GM18507 (cell line): ENCODE measurements around the gene DPYD.

ENCODE experiments used
- DNase-seq: peaks from one replicate; pipeline ENCODE4 v3.0.0; 2011; ENCODE audit warnings: low read depth; ENCODE audit not compliant: insufficient read length; ENCODE audit errors: extremely low spot score
- FAIRE-seq: peaks from 2 replicates; lab custom pipeline; 2011; peaks lifted over from hg19 to GRCh38; lab: Jason Lieb, UNC

Gene DPYD

GRCh38 chr1:97649591-97649990, 271.2 kb downstream of the DPYD start:
- DNase-seq (no peak), FAIRE-seq (no peak)

DNA sequence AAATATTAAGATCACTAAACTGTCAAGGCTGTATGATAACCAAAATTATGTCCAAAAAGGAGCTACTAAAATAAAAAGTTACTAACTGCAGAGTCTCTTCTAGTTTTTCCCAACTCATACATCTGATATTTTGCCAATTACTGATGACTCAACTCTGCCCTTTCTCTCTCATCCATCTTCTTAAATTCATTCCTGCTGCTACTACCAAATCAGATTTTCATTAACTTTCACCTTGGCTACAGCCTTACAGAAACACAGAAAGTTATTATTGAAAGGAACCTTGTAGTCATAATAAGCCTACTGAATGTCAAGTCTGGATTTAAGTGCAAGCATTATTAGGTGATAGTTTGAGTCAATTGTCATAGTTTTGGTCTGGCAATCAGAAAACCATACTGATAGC, 273.1 kb downstream of the DPYD start:
- no peak for DNase-seq
- no peak for FAIRE-seq

DNA sequence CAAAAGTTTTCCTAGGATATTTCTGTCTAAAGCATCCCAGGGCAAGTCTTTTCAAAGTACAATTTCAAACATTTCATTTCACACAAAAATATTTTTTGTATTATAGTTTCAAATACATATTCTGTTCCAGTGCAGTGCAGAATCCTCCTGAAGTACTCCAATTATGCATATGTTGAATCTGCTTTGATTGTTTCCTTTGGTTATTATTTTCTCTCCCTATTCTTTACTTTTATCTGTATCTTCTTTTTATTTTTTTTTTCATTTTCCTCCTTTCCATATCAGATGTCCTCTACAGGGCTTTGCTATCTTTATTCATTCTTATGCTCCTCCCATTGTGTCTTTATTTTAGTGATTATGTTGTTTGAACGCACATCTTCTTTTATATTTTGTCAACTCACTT, 274.8 kb downstream of the DPYD start:
- DNase-seq (no peak), FAIRE-seq (no peak)

- no peak for FAIRE-seq
- no peak for DNase-seq
These were observed 280.2 kb downstream of the DPYD start for GRCh38 chr1:97640677-97641076.

DNA sequence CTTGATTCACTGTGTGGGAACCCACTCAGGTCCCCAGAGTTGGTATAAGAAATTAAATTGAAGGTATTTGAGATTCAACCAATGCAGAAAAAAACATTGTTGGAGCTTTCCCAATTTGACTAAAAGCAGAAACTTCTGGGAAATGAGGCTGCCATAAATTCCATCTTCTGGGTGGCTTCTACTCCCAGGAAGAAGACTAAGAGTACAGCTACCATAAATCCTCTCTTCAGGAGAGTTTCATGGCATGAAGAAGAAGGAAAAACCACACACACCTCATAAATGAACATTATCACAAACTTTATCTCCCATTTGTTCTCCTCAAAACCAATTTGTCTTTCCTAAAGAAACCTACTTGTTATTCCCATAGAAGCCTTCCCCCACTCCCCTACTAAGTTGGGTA, 283.9 kb downstream of the DPYD start:
- DNase-seq (no peak), FAIRE-seq (no peak)

DNA sequence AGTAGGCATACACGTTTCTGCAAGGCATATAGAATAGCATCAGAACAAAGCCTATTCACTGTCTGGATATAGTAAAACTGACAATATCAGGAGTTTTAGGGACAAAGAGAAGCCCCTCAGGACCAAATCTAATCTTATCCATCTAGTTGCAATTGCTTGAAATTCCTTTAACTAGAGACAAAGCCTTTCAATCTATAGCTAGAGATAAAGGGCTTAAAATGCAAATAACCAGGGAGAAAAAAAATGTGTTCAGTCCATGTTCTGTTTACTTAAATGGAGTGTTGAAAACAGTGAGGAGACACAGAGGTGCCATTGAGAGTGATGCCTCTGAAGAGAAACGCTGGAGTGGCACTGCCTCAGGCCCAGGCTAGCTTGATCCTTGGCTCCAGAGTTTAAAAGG, 286.1 kb downstream of the DPYD start:
- no peak for FAIRE-seq
- DNase-seq = no peak

DNA sequence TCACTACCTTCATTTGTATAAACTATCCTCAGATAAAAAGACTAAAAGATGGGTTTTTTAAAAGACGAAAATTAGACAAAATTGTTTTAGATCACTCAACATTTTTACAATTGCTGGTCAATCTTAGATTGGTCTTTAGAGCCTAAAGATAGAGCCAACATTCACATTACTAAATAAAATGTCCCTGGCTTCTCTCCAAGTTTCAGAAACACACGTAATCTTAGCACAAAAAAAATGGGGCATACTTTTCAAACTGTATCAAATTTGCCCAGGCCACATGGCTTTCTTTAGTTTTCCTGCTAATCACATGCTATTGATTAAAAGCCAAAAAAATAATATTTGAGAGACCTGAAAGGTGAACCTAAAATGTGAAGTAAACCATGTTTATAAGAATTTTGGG, 288.1 kb downstream of the DPYD start:
- DNase-seq (no peak), FAIRE-seq (no peak)

- DNase-seq (no peak), FAIRE-seq (no peak)
These were observed 288.8 kb downstream of the DPYD start for GRCh38 chr1:97632075-97632474.

DNA sequence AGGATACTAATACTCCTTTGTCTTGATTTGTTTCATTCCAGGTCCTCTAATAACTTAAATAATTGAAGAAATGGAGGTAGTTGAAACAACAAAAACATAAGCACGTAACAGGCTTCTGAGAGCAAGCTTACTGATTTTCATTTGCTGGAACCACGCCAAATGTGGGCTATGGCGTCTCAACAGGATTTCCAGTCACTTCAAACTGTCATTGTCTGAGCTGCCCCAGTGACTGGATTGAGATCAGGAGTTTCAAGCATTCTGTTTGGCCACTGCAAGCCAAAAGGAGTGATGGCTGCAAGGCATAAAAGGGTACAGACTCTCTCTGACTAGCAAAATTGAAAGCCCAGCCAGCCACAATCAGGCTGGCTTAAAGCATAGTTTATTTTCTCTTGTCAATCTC, 289.9 kb downstream of the DPYD start:
- FAIRE-seq (no peak), DNase-seq (no peak)

- DNase-seq (no peak), FAIRE-seq (no peak)
These were observed 290.6 kb downstream of the DPYD start for GRCh38 chr1:97630281-97630680.

- FAIRE-seq = no peak
- DNase-seq = no peak
These were observed 297.6 kb downstream of the DPYD start for GRCh38 chr1:97623220-97623619.

DNA sequence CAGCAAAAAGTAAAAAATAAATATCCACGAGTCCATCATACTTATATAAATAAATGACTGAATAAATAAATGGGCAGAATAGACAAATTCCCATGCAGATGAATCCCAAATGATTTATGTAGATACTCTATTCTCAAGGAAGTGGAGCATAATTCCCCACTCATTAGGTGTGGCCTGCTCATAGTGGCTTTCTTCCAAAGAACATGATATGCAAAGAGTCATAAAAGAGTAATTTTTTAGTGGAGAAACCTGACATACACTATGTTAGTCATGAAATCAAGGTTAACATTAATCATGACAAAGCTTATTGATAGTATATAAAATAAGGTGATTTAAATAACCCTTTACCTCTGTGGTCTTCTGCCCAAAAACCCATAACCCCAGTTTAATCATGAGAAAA, 298.9 kb downstream of the DPYD start:
- DNase-seq (no peak), FAIRE-seq (no peak)

DNA sequence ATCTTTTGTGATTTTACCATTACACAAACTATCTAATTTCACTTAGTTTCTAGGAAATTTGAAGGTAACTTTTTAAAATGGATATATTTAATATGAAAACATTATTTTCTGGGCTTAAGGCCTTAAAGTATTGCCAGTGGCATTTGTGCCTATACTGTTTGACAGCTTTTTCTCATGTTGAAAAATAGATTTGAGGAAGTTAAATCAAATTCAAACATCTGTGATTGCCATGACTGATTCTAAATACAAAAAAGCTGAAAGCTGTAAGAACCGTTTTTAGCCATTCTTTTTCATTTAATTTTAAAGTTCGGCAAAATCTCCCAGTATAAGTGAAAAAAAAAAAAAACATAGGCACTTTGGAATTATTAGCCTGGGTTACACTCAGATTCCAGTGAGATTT, 301.1 kb downstream of the DPYD start:
- DNase-seq = no peak
- FAIRE-seq = no peak

GRCh38 chr1:97610748-97611147, 310.1 kb downstream of the DPYD start:
- peak; percentile 5 for FAIRE-seq
- no peak for DNase-seq

DNA sequence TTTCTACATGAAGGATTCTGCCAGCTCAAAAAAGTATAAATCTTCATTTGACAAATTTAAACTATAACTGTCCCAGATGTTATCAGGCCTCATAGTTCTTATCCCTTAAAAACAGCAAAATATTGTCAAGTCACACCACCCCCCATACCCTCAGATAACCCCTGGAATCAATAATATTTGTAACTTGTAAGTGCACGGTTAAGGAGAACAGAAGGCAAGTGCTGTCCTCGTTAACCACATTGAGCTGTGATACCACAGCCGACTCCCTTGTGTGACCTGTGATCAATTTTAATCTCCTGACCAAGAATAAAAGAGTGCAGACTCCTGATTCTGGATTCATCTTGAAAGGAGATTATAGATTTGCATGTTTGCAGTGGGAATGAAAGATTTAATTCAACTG, 310.7 kb downstream of the DPYD start:
- no peak for FAIRE-seq
- no peak for DNase-seq

GRCh38 chr1:97608272-97608671, 312.6 kb downstream of the DPYD start:
- no peak for FAIRE-seq
- no peak for DNase-seq

DNA sequence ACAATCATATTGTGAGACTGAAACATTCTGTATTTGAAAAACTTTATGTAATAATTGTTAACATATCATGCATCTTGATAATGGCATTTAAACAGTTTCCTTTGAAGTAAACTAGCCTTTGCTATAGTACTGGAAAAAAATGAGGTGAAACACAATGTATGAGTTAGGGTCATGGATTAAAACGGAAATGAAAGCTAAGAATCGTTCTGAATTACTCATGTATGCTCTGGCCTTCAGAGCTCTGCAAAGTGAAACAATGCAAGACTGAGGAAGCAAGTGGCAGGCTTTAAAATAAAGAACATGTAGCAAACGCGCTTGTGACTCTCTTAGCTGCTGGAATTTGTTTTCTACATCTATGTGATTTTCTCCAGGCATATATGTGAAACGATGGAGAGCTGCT, 317.1 kb downstream of the DPYD start:
- no peak for DNase-seq

DNA sequence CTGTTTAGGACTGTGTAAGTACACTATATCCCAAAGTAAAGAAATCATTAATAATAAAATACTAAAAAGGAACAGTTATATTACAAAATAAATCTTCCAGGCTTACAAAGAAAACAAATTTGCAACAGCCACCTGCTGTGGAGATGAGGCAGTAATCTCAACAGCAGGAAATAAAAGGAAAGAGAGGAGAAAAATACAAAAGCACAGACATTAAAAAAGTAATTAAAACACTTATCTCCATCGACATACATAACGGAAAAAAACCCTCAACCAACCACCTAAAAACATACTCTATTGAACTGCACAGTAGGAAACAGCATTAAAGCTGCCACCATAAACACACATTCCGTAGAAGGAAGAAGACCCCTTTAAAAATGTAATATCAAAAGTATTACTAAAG, 317.6 kb downstream of the DPYD start:
- DNase-seq (no peak), FAIRE-seq (no peak)

More for the DNA sequence above, 317.1 kb downstream of the DPYD start:
- no peak for FAIRE-seq

DNA sequence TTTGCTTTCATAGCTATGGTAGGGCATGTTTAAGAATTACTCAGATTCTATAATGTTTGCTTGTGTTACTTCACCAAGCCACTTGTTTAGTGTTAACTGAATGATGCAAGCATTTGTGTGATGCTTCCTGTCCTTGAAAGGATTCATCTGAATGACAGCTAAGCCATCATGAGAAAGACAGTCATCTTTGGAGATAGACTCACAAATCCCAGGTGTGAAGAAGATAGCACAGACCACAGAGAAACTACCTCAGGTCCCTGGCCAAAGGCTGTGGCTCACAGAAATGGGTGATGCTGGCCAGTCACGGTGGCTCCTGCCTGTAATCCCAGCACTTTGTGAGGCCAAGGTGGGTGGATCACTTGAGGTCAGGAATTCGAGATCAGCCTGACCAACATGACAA, 321.4 kb downstream of the DPYD start:
- FAIRE-seq (no peak), DNase-seq (no peak)

DNA sequence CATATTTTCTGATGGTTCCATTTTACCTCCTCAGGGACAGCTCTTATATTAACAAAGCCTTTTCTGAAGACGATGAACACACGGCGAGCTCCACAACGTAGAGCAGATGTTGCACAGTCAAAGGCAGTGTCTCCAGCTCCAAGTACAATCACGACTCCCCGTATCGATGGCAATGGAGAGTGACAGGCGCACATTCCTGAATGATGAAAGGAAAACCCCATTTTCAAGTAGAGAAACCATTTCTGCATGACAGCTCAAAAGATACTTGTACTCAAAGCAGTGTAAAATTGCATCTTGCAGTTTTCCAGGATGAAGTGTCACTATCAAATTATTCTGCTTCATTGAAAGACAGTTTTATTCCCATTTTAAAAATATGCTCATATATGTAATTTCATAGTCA, 327.6 kb downstream of the DPYD start:
- FAIRE-seq (no peak), DNase-seq (no peak)

- FAIRE-seq (no peak), DNase-seq (no peak)
These were observed 332.1 kb downstream of the DPYD start for GRCh38 chr1:97588772-97589171.

DNA sequence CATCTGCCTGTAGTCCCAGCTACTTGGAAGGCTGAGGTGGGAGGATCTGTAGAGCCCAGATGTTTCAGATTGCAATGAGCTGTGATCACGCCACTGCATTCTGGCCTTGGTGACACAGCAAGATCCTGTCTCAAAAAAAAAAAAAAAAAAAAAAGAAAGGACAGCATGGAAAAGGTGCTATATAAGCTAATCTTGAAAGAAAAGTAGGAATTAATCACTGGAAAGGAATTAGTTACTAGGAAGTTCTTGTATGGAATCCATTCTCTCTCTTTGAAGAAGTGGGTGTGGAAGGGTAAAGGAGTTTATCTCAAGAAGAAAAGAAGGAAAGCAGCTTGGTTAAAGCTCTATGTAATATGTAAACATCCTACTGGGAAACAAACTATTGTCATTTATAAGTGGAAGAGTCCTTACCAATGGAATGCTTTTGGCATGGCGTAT, 339.2 kb downstream of the DPYD start:
- DNase-seq (no peak), FAIRE-seq (no peak)

DNA sequence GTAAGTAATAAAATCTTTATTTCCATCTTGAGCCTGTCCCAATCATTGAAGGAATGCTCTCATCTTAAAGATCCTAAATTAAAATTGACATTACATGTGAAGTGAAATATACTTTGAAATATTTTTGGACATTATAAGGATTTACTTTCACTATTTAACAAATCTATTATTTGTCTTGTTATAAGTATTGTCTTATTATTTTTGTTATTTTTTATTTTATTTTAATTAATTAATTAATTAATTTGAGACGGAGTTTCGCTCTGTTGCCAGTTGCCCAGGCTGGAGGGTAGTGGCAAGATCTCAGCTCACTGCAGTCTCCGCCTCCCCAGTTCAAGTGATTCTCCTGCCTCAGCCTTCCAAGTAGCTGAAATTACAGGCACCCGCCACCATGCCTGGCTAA, 343.2 kb downstream of the DPYD start:
- no peak for FAIRE-seq

More for the DNA sequence above, 343.2 kb downstream of the DPYD start:
- DNase-seq = no peak
